ENCODE measurements around the gene POR.
"Not testable (repeated sequence)": the region's sequence is repeated elsewhere in the genome, so short reads cannot be mapped to it uniquely, and the experiment has no call there.

Gene POR

GRCh38 chr7:75885036-75885435, 29.9 kb upstream of the POR start:
- no peak for DNase-seq (ENCODE audit: low read depth)

GRCh38 chr7:75887669-75888369, 27.1 kb upstream of the POR start:
- no peak for DNase-seq (ENCODE audit: low read depth)

- DNase-seq (ENCODE audit: low read depth), result no peak
Observed at GRCh38 chr7:75888464-75889222, 26.3 kb upstream of the POR start.

GRCh38 chr7:75889223-75889825, 25.6 kb upstream of the POR start:
- DNase-seq (ENCODE audit: low read depth), result no peak

GRCh38 chr7:75889826-75890225, 25.1 kb upstream of the POR start:
- DNase-seq (ENCODE audit: low read depth), result no peak

- DNase-seq (ENCODE audit: low read depth), result not testable (repeated sequence)
Observed at GRCh38 chr7:75891237-75891636, 23.7 kb upstream of the POR start.

- no peak for DNase-seq (ENCODE audit: low read depth)
Observed at GRCh38 chr7:75891815-75892411, 23.0 kb upstream of the POR start.

GRCh38 chr7:75892634-75893272, 22.2 kb upstream of the POR start:
- no peak for DNase-seq (ENCODE audit: low read depth)

- DNase-seq (ENCODE audit: low read depth), result no peak
Observed at GRCh38 chr7:75896803-75897327, 18.1 kb upstream of the POR start.

- DNase-seq (ENCODE audit: low read depth), result no peak
Observed at GRCh38 chr7:75900617-75901315, 14.2 kb upstream of the POR start.

- DNase-seq (ENCODE audit: low read depth), result no peak
Observed at GRCh38 chr7:75905785-75906604, 9.0 kb upstream of the POR start.

GRCh38 chr7:75906991-75907667, 7.8 kb upstream of the POR start:
- DNase-seq (ENCODE audit: low read depth), result no peak

- DNase-seq (ENCODE audit: low read depth), result not testable (repeated sequence)
Observed at GRCh38 chr7:75907668-75908039, 7.3 kb upstream of the POR start.

GRCh38 chr7:75909521-75910132, 5.3 kb upstream of the POR start:
- DNase-seq (ENCODE audit: low read depth), result no peak

GRCh38 chr7:75911186-75911585, 3.8 kb upstream of the POR start:
- DNase-seq (ENCODE audit: low read depth), result not testable (repeated sequence)

GRCh38 chr7:75913437-75913836, 1.5 kb upstream of the POR start:
- no peak for DNase-seq (ENCODE audit: low read depth)

- no peak for DNase-seq (ENCODE audit: low read depth)
Observed at GRCh38 chr7:75914169-75914654, 743 bp upstream of the POR start.

GRCh38 chr7:75915416-75916156, 631 bp downstream of the POR start:
- no peak for DNase-seq (ENCODE audit: low read depth)

GRCh38 chr7:75916259-75916658, 1.3 kb downstream of the POR start:
- no peak for DNase-seq (ENCODE audit: low read depth)
